PC-9 (cell line): Measurements from ENCODE around the gene RBBP4. TPM values are rescaled to one million over a fixed set of nuclear protein-coding genes. Genes with fewer than 3 reads are reported as not detected.

Experiments
- BruUV-seq: library from RNA; stranded (reverse); fragments of 400-500 nt; replicated peaks from 2 replicates; lab custom pipeline; 2021; lab: Mats Ljungman, UMichigan
- CTCF ChIA-PET: fragments of 300-600 bp; sonication (Branson Sonifier 250); formaldehyde crosslinking; loops from one replicate; lab custom pipeline; 2022; ENCODE audit warnings: antibody characterized with exemption; lab: Charles Lee
- POLR2A ChIA-PET: fragments of 300-600 bp; sonication (Branson Sonifier 250); formaldehyde crosslinking; loops from one replicate; lab custom pipeline; 2022; ENCODE audit warnings: antibody characterized with exemption; ENCODE audit not compliant: unreplicated experiment; lab: Charles Lee
- DNase-seq, 2 experiments: peaks; one replicate each; pipeline versions ENCODE4 v3.0.0 to v3.0.0-alpha.2; 2015 to 2022; ENCODE audit warnings: mixed read lengths in 1 of 2
- H2AFZ ChIP-seq: fragments of 200-600 bp; sonication (generic); 2 replicates; pipeline ENCODE4 v1.8.1; 2017; ENCODE audit warnings: antibody characterized with exemption
- H3F3A ChIP-seq: fragments of 200-600 bp; sonication (generic); 2 replicates; pipeline ENCODE4 v1.8.1; 2017; ENCODE audit warnings: antibody characterized with exemption, mild to moderate bottlenecking, low read depth; ENCODE audit not compliant: insufficient read depth
- H3K27ac ChIP-seq: fragments of 200-600 bp; sonication (generic); 2 replicates; pipeline ENCODE4 v1.6.1; 2016; ENCODE audit warnings: mixed run types
- H3K27me3 ChIP-seq: fragments of 200-600 bp; sonication (generic); 2 replicates; pipeline ENCODE4 v1.6.1; 2016; ENCODE audit warnings: low read depth, mixed run types; ENCODE audit not compliant: insufficient read depth
- H3K36me3 ChIP-seq: fragments of 200-600 bp; sonication (generic); 2 replicates; pipeline ENCODE4 v1.6.1; 2016; ENCODE audit warnings: low read depth, mixed run types
- H3K4me1 ChIP-seq: fragments of 200-600 bp; sonication (generic); replicated peaks from 2 replicates; pipeline ENCODE4 v1.6.1; 2016; ENCODE audit warnings: mixed run types; ENCODE audit not compliant: insufficient read depth
- H3K4me2 ChIP-seq: fragments of 200-600 bp; sonication (generic); 2 replicates; pipeline ENCODE4 v1.6.1; 2017; ENCODE audit warnings: mixed run types
- H3K4me3 ChIP-seq: fragments of 200-600 bp; sonication (generic); 2 replicates; pipeline ENCODE4 v1.6.1; 2016; ENCODE audit warnings: mixed run types
- H3K79me2 ChIP-seq: fragments of 200-600 bp; sonication (generic); 2 replicates; pipeline ENCODE4 v1.6.1; 2017; ENCODE audit warnings: low read depth, mixed run types
- H3K9me2 ChIP-seq: fragments of 200-600 bp; sonication (generic); 2 replicates; pipeline ENCODE4 v1.8.1; 2017; ENCODE audit warnings: mild to moderate bottlenecking; ENCODE audit not compliant: insufficient read depth
- H3K9me3 ChIP-seq: fragments of 200-600 bp; sonication (generic); 2 replicates; pipeline ENCODE4 v1.8.1; 2016; ENCODE audit warnings: low read depth; ENCODE audit not compliant: insufficient read depth
- H4K20me1 ChIP-seq: fragments of 200-600 bp; sonication (generic); 2 replicates; pipeline ENCODE4 v1.8.1; 2017; ENCODE audit not compliant: insufficient read depth
- CTCF ChIP-seq: fragments of 200-600 bp; sonication (generic); conservative IDR thresholded peaks from 2 replicates; pipeline ENCODE4 v1.6.1; 2017; ENCODE audit warnings: mixed run types, antibody characterized with exemption, mild to moderate bottlenecking, moderate library complexity
- EZH2 ChIP-seq: fragments of 200-600 bp; sonication (generic); IDR thresholded peaks from 2 replicates; pipeline ENCODE4 v1.8.0; 2017; ENCODE audit warnings: antibody characterized with exemption, low read depth
- intact Hi-C: fragments of 100-400 bp; cut with micrococcal nuclease; formaldehyde crosslinking; loops from one replicate; pipeline ENCODE4 v1.10.0; 2022; ENCODE audit not compliant: unreplicated experiment
- total RNA-seq: library from RNA; stranded (reverse); gene quantifications from 2 replicates; pipeline ENCODE4 v1.2.3, GENCODE V29; 2021

RBBP4 gene
- total RNA-seq, 1 experiment from 2014 or later: 206 TPM

- Histone ChIP-seq H3K9me3 (no peaks in the 10 kb centered on the region), H3K27ac (0 out of 2 replicates have a peak overlapping the region, but pooled peaks have one; percentile 67), H4K20me1 (peaks cover 32% of the 10 kb centered on the region), H3K79me2 (peaks cover 89% of the 10 kb centered on the region), H3K27me3 (no peaks in the 10 kb centered on the region), H3K4me2 (peak overlapping the region; percentile 99), H3K4me3 (peak overlapping the region; percentile 81), H2AFZ (no peak overlapping the region), H3F3A (peaks cover 41% of the 10 kb centered on the region), H3K9me2 (no peaks in the 10 kb centered on the region), H3K36me3 (peaks cover 46% of the 10 kb centered on the region), H3K4me1 (peaks cover 33% of the 10 kb centered on the region)
- ChIA-PET CTCF (no interaction called here), POLR2A (interaction anchor here (0.7 kb wide), 2 partner anchors 40 to 378 kb away, joined by 3 to 6 read pairs; no protein-coding TSS in a partner anchor)
- no peak for TF ChIP-seq CTCF
- TF ChIP-seq EZH2: no peak
- no peak for DNase-seq
- BruUV-seq: no TSS peak
- intact Hi-C loops: loop anchor here (5.0 kb wide), 3 partner anchors 115 to 250 kb away; partner anchors contain the start of gene ZBTB8A
These were observed 1.4 kb downstream of the RBBP4 start for GRCh38 chr1:32652244-32652962.

- BruUV-seq: no TSS peak
- Histone ChIP-seq H3K4me1 (no peaks in the 10 kb centered on the region), H3K36me3 (peaks cover 46% of the 10 kb centered on the region), H3F3A (peaks cover 51% of the 10 kb centered on the region), H3K79me2 (peaks cover 44% of the 10 kb centered on the region), H3K27me3 (no peaks in the 10 kb centered on the region), H3K9me2 (no peaks in the 10 kb centered on the region), H3K4me2 (no peak overlapping the region), H3K27ac (no peak overlapping the region), H4K20me1 (peaks cover 44% of the 10 kb centered on the region), H2AFZ (no peak overlapping the region), H3K4me3 (no peak overlapping the region), H3K9me3 (no peaks in the 10 kb centered on the region)
- TF ChIP-seq CTCF: no peak
- no peak for TF ChIP-seq EZH2
- ChIA-PET POLR2A (no interaction called here), CTCF (no interaction called here)
- intact Hi-C loops: no loop called here
- DNase-seq: no peak
These were observed 8.6 kb downstream of the RBBP4 start for GRCh38 chr1:32659581-32659980.

GRCh38 chr1:32665915-32666314 lies 14.9 kb downstream of the RBBP4 start:
- no peak for DNase-seq
- Histone ChIP-seq H3K9me3 (no peaks in the 10 kb centered on the region), H3K79me2 (peaks cover 21% of the 10 kb centered on the region; the same call in 1 of the 2 replicates), H3K4me1 (no peaks in the 10 kb centered on the region), H3F3A (peaks cover 34% of the 10 kb centered on the region), H2AFZ (no peak overlapping the region), H3K36me3 (peaks cover 46% of the 10 kb centered on the region), H3K27ac (no peak overlapping the region), H3K27me3 (no peaks in the 10 kb centered on the region), H4K20me1 (peaks cover 49% of the 10 kb centered on the region), H3K4me2 (no peak overlapping the region), H3K9me2 (no peaks in the 10 kb centered on the region), H3K4me3 (no peak overlapping the region)
- intact Hi-C loops: no loop called here
- CTCF ChIA-PET: interaction anchor here (0.7 kb wide), 1 partner anchor 264 kb away, joined by 3 read pairs; no protein-coding TSS in a partner anchor
- BruUV-seq: no TSS peak
- TF ChIP-seq CTCF: no peak
- no peak for TF ChIP-seq EZH2
- POLR2A ChIA-PET: no interaction called here
